ENCODE results near the gene KCNC1.

The KCNC1 gene

DNA sequence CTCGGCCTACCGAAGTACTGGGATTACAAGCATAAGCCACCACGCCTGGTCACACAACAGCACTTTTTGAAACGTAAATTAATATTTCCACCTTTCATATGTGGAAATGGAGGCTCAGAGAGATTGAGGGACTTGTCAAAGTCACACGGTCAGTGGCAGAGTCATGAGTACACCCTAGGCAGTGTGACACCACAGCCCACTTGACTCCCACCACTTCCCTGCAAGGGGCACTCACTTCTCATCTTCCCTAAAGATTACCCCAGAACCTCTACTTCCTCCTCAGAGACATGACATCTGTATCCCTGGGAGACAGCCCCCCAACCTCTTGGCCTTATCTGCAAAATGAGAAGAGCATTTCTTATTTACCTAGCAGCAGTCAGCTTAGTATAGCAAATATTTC, 31.7 kb upstream of the KCNC1 start:
- Mint-ChIP-seq H3K27me3 (peaks cover 20% of the 10 kb centered on the region), H3K4me1 (ENCODE audit: low read depth) (no peaks in the 10 kb centered on the region), H3K36me3 (ENCODE audit: low read depth) (no peaks in the 10 kb centered on the region), H3K27ac (no peak overlapping the region), H3K9me3 (peaks cover 7% of the 10 kb centered on the region), H3K4me3 (no peak overlapping the region)

DNA sequence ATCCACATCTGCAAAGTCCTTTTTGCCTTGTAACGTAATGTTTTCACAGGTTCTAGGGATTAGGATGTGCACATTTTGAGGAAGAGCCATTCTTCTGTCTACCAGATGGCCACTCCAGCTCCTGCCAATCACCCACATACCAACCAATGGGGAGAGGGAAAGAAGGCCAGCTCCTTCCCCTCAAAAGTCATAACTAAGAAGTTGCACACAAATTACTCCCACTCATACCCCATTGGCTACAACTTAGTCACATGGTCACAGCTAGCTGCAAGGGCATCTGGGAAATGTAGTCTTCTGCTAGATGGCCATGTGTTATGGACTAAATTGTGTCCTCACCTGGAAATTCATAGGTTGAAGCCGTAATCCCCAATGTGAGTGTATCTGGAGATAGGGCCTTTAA, 30.6 kb upstream of the KCNC1 start:
- H3K27me3 Mint-ChIP-seq = peaks cover 20% of the 10 kb centered on the region

DNA sequence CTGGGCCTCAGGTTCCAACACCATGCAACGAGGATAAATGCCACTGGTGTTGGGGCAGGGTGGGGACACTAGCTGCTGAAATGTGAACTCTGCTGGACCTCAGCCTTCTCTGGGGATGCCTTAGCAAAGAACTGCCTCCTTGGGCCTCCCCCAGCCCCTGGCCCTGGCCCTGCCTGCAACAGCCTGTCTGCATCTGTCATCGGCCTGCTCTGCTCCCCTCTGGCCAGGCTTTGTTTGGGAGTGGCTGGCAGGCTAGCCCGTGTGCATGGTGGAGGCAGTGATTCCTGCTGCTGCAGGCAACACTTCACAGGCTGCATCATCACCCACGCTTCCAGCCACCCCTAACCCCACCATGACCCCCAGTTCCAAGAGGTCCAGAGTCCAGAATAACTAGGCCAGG, 26.8 kb upstream of the KCNC1 start:
- H3K4me3 Mint-ChIP-seq = no peak overlapping the region
- no peaks in the 10 kb centered on the region for H3K36me3 Mint-ChIP-seq (ENCODE audit: low read depth)
- peaks cover 16% of the 10 kb centered on the region for H3K27me3 Mint-ChIP-seq
- H3K27ac Mint-ChIP-seq = no peak overlapping the region
- H3K4me1 Mint-ChIP-seq (ENCODE audit: low read depth) = no peaks in the 10 kb centered on the region
- H3K9me3 Mint-ChIP-seq = peaks cover 7% of the 10 kb centered on the region

More for the DNA sequence above, 30.6 kb upstream of the KCNC1 start:
- no peaks in the 10 kb centered on the region for H3K4me1 Mint-ChIP-seq (ENCODE audit: low read depth)
- no peaks in the 10 kb centered on the region for H3K36me3 Mint-ChIP-seq (ENCODE audit: low read depth)
- no peak overlapping the region for H3K4me3 Mint-ChIP-seq
- H3K27ac Mint-ChIP-seq = no peak overlapping the region
- H3K9me3 Mint-ChIP-seq = peaks cover 7% of the 10 kb centered on the region

DNA sequence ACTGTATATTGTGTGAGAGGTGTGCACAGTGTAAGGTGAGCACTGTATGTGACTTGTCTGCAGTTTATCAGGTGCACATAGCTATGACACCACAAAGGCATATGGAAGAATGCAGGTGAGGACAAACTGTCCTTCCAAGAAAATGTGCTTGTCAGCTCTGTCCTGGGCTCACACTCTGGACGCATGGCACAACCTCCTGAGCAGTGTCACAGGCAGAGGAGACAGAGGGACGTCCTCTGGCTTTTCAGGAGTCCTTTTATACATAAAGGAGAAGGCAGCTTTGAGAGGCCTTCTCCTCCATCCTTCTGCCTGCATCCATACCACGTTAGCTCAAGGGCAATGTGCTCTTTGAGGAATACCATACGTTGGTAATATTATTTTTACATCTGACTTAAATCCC, 22.7 kb upstream of the KCNC1 start:
- no peaks in the 10 kb centered on the region for H3K4me1 Mint-ChIP-seq (ENCODE audit: low read depth)
- no peak overlapping the region for H3K4me3 Mint-ChIP-seq
- H3K27me3 Mint-ChIP-seq = peaks cover 3% of the 10 kb centered on the region
- H3K9me3 Mint-ChIP-seq = no peaks in the 10 kb centered on the region
- no peak overlapping the region for H3K27ac Mint-ChIP-seq
- no peaks in the 10 kb centered on the region for H3K36me3 Mint-ChIP-seq (ENCODE audit: low read depth)

DNA sequence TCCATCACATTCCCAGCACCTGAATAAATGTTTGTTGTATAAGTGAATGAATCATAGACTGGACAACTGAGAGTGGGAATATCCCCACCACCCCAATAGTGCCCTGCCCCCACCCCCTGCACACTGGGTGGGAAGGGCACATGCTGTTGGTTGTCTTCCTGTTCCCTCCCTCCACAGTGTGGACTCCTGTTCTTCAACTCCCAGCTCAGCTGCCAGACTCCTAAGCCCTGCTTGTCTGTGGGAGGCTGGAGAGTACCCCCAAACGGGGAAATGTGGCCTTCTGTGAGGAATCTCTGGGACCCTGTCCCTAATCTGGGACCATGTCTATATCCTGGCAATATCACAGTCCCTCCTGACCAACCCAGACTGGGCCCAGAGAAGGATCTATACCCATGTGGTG, 20.7 kb upstream of the KCNC1 start:
- Mint-ChIP-seq H3K4me3 (no peak overlapping the region), H3K9me3 (no peaks in the 10 kb centered on the region), H3K27me3 (peaks cover 10% of the 10 kb centered on the region), H3K36me3 (ENCODE audit: low read depth) (no peaks in the 10 kb centered on the region), H3K4me1 (ENCODE audit: low read depth) (no peaks in the 10 kb centered on the region), H3K27ac (no peak overlapping the region)

DNA sequence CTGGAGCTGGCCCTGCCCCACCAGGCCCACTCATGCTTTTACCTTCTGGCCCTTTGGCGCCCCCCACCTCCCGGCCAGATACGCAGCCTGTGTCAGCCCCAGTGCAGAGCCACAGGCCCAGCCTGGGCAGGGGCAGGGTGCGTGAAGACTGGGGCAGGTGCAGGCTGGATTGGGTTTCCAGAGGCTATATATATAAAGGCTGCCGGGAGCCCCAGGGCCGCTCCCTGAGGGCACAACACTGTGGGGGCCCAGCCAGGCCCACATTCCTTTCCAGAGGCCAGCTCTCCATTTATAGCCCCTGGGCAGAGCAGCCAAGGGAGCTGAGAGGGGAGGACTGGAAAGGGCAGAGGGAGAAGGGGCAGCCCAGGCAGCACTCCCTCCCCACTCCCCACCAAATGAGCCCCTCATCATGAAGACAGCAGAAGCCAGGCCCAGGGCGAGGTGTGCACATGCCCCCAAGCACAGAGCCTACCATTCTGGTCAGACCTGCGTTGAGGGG, 20.2 kb upstream of the KCNC1 start:
- Mint-ChIP-seq H3K27me3 (peaks cover 12% of the 10 kb centered on the region), H3K4me3 (no peak overlapping the region), H3K4me1 (ENCODE audit: low read depth) (no peaks in the 10 kb centered on the region), H3K9me3 (no peaks in the 10 kb centered on the region), H3K27ac (no peak overlapping the region), H3K36me3 (ENCODE audit: low read depth) (no peaks in the 10 kb centered on the region)

DNA sequence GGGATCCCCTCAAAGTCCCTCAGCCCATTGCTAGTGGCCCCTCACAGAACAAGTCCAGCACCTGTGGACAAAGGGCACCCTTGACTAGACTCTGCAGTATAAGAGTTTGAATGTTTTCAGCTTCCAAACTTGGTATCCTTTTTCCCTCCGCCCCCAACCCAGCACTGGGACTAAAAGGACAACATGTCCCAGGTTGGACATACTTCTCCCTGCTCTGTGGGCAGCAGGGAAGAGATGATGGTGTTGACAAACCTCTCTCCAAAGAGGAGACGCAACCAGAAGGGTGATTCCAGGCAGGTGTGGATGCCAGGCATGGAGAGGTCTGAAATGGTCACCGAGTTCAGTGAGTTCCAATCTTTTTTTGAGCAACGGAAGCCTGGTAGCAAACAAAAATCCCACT, 19.7 kb upstream of the KCNC1 start:
- H3K9me3 Mint-ChIP-seq = no peaks in the 10 kb centered on the region
- H3K4me3 Mint-ChIP-seq = no peak overlapping the region
- H3K4me1 Mint-ChIP-seq (ENCODE audit: low read depth) = no peaks in the 10 kb centered on the region
- H3K27me3 Mint-ChIP-seq = peaks cover 12% of the 10 kb centered on the region
- no peak overlapping the region for H3K27ac Mint-ChIP-seq
- no peaks in the 10 kb centered on the region for H3K36me3 Mint-ChIP-seq (ENCODE audit: low read depth)

DNA sequence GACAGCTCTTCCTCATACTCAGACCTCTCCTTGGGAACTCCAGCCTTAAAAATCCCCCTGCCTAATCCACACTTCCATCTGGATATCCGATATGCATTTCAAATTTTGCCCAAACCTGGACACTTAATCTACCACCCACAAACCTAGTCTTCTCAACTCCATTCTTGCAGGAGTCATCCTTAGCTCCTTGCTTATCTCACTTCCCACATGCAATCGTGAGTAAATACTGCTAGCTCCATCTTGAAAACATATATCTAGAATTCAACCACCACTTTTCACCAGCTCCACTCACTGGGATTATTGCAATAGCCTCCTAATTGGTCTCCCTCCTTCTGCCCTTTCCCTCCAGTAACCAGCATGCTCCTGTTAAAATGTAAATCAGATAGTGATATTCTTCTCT, 17.8 kb upstream of the KCNC1 start:
- H3K36me3 Mint-ChIP-seq (ENCODE audit: low read depth) = no peaks in the 10 kb centered on the region
- H3K9me3 Mint-ChIP-seq = no peaks in the 10 kb centered on the region
- H3K4me3 Mint-ChIP-seq = no peak overlapping the region
- H3K4me1 Mint-ChIP-seq (ENCODE audit: low read depth) = no peaks in the 10 kb centered on the region
- H3K27me3 Mint-ChIP-seq = peaks cover 17% of the 10 kb centered on the region
- no peak overlapping the region for H3K27ac Mint-ChIP-seq

DNA sequence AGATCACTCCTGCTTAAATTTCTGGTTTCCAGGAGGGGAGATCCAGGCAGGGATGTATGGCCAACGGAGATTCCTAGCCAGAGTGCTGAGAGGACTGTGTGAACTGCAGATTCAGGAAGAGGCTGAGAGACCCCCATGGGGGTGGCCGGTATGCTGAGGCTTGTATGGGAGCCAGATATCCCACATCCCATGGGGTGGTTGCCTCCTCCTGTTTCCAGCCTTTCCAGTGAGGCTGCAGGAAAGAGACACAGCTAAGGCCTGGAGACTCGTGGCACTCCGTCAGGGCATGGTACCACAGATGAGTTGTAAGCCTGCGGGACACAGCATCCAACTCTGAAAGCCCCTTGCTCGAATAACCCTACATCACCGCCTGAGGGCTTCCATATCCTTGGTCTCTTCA, 16.6 kb upstream of the KCNC1 start:
- no peaks in the 10 kb centered on the region for H3K4me1 Mint-ChIP-seq (ENCODE audit: low read depth)
- H3K4me3 Mint-ChIP-seq = no peak overlapping the region
- H3K27ac Mint-ChIP-seq = no peak overlapping the region
- H3K9me3 Mint-ChIP-seq = no peaks in the 10 kb centered on the region
- no peaks in the 10 kb centered on the region for H3K36me3 Mint-ChIP-seq (ENCODE audit: low read depth)
- peaks cover 25% of the 10 kb centered on the region for H3K27me3 Mint-ChIP-seq

DNA sequence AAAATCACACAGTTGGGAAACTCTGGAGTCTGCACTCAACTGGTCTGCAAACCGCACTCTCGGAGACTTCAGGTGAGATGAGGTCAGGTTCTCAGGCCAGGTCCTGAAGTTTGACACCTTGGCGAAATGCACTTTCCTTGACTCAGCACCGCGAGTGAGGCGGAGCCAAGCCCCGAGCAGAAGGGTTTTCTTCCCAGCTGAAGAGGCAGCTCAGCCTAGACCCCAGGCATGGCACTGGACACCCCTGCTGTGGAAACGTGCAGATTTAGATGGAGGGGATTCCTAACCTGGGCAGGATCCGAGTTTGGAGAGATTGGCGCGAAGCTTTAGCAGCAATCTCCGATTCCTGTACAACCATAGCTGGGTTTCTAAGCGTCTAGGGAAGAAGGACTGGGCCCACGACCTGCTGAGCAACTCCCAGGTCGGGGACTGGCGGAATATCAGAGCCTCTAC, 16.0 kb upstream of the KCNC1 start:
- Mint-ChIP-seq H3K4me1 (ENCODE audit: low read depth) (no peaks in the 10 kb centered on the region), H3K9me3 (no peaks in the 10 kb centered on the region), H3K4me3 (no peak overlapping the region), H3K27ac (no peak overlapping the region), H3K36me3 (ENCODE audit: low read depth) (no peaks in the 10 kb centered on the region), H3K27me3 (peaks cover 30% of the 10 kb centered on the region)

DNA sequence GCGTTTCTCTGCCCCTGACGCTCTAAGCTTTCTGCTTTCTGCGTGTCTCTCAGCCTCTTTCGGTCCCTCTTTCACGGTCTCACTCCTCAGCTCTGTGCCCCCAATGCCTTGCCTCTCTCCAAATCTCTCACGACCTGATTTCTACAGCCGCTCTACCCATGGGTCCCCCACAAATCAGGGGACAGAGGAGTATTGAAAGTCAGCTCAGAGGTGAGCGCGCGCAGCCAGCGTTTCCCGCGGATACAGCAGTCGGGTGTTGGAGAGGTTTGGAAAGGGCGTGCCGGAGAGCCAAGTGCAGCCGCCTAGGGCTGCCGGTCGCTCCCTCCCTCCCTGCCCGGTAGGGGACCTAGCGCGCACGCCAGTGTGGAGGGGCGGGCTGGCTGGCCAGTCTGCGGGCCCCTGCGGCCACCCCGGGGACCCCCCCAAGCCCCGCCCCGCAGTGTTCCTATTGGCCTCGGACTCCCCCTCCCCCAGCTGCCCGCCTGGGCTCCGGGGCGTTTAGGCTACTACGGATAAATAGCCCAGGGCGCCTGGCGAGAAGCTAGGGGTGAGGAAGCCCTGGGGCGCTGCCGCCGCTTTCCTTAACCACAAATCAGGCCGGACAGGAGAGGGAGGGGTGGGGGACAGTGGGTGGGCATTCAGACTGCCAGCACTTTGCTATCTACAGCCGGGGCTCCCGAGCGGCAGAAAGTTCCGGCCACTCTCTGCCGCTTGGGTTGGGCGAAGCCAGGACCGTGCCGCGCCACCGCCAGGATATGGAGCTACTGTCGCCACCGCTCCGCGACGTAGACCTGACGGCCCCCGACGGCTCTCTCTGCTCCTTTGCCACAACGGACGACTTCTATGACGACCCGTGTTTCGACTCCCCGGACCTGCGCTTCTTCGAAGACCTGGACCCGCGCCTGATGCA, 15.3 kb upstream of the KCNC1 start, which contains the start of gene MYOD1:
MYOD1 (plus strand) TSS at position 544 of the 910 bp plus-strand sequence; CDS start at position 756, 212 bp downstream.
- Mint-ChIP-seq H3K4me3 (no peak within 1 kb of the TSS), H3K36me3 (ENCODE audit: low read depth) (no peaks in the 10 kb centered on the region), H3K27ac (no peak within 1 kb of the TSS), H3K27me3 (peaks cover 36% of the 10 kb centered on the region), H3K9me3 (no peaks in the 10 kb centered on the region), H3K4me1 (ENCODE audit: low read depth) (no peaks in the 10 kb centered on the region)

DNA sequence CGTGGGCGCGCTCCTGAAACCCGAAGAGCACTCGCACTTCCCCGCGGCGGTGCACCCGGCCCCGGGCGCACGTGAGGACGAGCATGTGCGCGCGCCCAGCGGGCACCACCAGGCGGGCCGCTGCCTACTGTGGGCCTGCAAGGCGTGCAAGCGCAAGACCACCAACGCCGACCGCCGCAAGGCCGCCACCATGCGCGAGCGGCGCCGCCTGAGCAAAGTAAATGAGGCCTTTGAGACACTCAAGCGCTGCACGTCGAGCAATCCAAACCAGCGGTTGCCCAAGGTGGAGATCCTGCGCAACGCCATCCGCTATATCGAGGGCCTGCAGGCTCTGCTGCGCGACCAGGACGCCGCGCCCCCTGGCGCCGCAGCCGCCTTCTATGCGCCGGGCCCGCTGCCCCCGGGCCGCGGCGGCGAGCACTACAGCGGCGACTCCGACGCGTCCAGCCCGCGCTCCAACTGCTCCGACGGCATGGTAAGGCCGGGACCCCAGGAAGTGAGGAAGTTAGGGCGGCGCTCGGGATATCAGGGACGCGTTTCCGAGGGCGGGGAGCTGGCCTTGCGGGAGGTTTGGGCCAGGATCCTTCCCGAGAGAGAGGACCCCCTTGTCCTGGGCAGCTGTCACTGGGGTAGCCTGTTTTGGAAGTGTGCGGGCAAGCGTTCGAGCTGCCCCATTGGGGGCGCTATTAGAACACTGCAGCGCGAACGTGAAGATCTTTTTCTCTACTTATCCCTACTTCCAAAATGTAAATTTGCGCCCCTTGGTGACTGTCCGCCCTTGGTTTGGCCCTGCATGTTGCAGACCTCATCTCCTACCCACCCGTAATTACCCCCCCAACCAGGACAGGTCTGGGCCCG, 14.4 kb upstream of the KCNC1 start:
- H3K36me3 Mint-ChIP-seq (ENCODE audit: low read depth) = no peaks in the 10 kb centered on the region
- no peak overlapping the region for H3K27ac Mint-ChIP-seq
- no peak overlapping the region for H3K4me3 Mint-ChIP-seq
- peaks cover 36% of the 10 kb centered on the region for H3K27me3 Mint-ChIP-seq
- no peaks in the 10 kb centered on the region for H3K4me1 Mint-ChIP-seq (ENCODE audit: low read depth)
- no peaks in the 10 kb centered on the region for H3K9me3 Mint-ChIP-seq

DNA sequence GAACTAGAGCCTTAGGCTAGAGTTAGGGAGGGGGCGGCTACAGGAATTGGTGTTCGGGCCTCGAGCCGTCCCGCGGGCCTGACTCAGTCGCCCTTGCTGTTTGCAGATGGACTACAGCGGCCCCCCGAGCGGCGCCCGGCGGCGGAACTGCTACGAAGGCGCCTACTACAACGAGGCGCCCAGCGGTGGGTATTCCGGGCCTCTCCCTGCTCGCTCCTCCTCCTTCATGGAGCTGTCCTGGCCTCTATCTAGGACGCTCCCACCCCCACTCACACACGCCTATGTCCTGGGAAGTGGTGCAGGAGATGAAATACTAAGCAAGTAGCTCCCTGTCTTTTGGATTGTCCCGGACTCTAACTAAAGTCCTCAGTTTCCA, 13.8 kb upstream of the KCNC1 start:
- H3K36me3 Mint-ChIP-seq (ENCODE audit: low read depth) = no peaks in the 10 kb centered on the region
- H3K9me3 Mint-ChIP-seq = no peaks in the 10 kb centered on the region
- H3K27ac Mint-ChIP-seq = no peak overlapping the region
- H3K4me3 Mint-ChIP-seq = no peak overlapping the region
- no peaks in the 10 kb centered on the region for H3K4me1 Mint-ChIP-seq (ENCODE audit: low read depth)
- H3K27me3 Mint-ChIP-seq = peaks cover 36% of the 10 kb centered on the region

DNA sequence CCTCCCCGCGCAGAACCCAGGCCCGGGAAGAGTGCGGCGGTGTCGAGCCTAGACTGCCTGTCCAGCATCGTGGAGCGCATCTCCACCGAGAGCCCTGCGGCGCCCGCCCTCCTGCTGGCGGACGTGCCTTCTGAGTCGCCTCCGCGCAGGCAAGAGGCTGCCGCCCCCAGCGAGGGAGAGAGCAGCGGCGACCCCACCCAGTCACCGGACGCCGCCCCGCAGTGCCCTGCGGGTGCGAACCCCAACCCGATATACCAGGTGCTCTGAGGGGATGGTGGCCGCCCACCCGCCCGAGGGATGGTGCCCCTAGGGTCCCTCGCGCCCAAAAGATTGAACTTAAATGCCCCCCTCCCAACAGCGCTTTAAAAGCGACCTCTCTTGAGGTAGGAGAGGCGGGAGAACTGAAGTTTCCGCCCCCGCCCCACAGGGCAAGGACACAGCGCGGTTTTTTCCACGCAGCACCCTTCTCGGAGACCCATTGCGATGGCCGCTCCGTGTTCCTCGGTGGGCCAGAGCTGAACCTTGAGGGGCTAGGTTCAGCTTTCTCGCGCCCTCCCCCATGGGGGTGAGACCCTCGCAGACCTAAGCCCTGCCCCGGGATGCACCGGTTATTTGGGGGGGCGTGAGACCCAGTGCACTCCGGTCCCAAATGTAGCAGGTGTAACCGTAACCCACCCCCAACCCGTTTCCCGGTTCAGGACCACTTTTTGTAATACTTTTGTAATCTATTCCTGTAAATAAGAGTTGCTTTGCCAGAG, 13.2 kb upstream of the KCNC1 start:
- Mint-ChIP-seq H3K4me3 (no peak overlapping the region), H3K36me3 (ENCODE audit: low read depth) (no peaks in the 10 kb centered on the region), H3K27ac (no peak overlapping the region), H3K9me3 (no peaks in the 10 kb centered on the region), H3K4me1 (ENCODE audit: low read depth) (no peaks in the 10 kb centered on the region), H3K27me3 (peaks cover 38% of the 10 kb centered on the region)
